SW 1271 (cell line): ENCODE results near the gene MFSD11.
"Not testable (repeated sequence)": the region's sequence is repeated elsewhere in the genome, so short reads cannot be mapped to it uniquely, and the experiment has no call there.

ENCODE experiments used
- DNase-seq, 2 experiments: peaks; one replicate each; lab custom pipeline; 2025; lab: John Stamatoyannopoulos, UW

Gene MFSD11

DNA sequence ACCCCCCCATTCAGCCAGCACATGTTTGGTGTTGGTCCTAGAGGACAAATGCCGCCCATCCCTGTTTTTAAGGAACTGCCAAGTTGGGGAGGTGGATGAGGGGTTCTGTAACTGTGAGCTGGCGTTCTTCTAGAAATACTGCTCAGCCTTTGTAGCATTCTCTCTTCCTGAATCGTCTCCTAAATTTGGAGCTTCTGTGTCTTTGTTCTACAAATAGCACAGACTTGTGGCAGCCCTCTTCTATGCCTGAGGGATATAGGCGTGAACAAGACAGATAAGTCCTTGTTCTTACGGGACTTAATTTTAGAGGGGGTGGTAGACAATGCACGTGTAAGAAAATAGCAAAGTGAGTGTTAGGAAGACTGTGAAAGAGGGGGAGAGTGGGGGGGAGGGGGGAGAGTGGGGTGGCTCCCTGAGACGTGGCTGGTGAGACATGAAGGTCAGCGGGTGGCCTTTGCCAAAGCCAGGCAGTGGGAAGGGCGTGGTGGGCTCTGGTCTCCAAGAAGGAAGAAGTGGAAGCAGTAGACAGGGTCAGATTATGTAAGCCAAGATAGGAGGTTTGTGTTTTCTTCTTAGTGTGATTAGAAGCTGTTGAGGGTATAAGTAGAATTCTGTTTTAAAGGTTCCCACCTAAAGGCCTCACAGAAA lies 9.9 kb downstream of the MFSD11 start:
- no peak for DNase-seq

GRCh38 chr17:76748657-76749056 lies 10.7 kb downstream of the MFSD11 start:
- no peak for DNase-seq

GRCh38 chr17:76751416-76751993 lies 13.6 kb downstream of the MFSD11 start:
- DNase-seq, result no peak

DNA sequence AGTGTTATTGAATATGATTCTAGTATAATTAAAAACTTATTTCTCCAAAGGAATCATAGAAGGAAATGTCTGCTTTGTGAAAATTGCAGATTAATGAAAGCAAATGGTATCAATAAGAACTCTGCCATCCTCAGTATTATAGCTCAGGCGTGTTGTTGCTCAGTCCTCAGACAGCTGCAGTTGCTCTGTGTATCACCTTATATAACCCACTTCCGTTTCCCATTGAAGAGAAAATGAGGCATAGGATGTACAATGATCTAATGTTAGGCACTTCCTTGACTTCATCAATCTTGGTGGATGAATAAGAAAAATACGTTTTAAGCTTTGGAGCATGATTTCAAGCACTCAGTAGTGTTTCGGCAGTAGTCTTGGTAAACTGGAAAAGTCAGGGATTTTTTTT lies 14.1 kb downstream of the MFSD11 start:
- no peak for DNase-seq

GRCh38 chr17:76753061-76753961 lies 15.4 kb downstream of the MFSD11 start:
- DNase-seq, result no peak

DNA sequence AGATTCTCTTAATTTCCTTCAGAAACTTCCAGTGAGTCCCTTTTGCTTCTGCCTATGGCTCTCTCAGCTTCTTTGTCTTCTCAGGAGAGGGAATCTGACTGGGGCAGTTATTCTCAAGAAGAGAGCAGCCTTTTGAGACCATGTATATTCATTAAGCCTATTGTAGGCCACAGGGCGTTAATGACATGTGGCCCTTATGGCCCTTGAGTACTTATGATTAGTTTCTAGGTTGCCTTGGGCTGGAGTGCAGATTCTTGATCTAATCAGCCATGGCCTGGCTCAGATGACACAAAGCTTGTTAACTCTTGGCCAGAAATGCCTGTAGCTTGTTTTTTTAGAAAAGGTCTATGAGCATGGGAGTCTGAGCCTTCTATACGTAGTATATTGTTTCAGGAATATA lies 17.4 kb downstream of the MFSD11 start:
- DNase-seq, result no peak

GRCh38 chr17:76757256-76757655 lies 19.3 kb downstream of the MFSD11 start:
- no peak for DNase-seq

DNA sequence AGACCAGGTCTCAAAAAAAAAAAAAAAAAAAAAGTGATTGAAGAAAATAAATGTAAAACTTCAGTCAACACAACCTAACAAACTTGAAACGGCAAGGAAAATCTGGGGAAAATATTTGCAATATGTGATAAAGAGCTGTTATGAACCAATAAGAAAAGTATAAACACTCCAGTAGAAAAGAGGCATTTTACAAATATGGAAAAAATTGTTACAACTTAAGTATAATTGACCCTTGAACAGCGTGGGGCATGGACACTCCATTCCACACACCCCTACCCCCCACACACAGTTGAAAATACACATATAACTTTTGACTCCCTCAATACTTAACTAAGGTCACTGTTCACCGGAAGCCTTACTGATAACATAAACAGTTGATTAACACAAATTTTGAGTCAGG lies 20.7 kb downstream of the MFSD11 start:
- DNase-seq, result no peak

DNA sequence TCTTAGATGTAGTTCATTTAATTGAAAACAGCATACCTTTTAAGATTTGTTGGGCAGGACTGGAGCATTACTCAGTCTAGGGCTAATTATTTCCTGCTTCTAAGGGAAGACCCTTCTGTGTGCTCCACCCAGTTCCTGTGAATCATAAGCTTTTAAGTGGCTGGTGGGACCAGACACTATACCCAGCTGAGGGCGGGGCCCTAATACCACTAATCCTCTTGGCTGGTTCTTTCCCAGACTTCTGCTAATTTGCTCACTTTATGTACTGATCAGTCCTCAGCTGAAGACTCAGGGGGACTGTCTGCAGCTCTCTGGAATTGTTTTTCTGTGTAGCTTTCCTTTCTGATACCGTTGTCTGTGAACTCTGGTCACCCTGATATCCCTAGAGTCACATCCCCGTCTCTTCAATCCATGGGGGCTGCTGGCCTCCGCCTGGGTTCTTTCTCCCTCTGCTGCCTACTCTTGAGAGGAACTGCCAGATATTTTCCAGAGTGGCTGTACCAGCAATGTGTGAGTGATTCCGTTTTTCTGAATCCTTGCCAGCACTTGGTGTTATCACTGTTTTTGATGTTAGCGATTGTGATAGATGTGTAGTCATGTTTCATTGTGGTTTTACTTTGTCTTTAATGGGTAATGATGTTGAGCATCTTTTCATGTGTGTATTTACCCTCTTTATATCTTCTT lies 35.1 kb downstream of the MFSD11 start:
- peak in 1 of 2 experiments; percentile 54 for DNase-seq

DNA sequence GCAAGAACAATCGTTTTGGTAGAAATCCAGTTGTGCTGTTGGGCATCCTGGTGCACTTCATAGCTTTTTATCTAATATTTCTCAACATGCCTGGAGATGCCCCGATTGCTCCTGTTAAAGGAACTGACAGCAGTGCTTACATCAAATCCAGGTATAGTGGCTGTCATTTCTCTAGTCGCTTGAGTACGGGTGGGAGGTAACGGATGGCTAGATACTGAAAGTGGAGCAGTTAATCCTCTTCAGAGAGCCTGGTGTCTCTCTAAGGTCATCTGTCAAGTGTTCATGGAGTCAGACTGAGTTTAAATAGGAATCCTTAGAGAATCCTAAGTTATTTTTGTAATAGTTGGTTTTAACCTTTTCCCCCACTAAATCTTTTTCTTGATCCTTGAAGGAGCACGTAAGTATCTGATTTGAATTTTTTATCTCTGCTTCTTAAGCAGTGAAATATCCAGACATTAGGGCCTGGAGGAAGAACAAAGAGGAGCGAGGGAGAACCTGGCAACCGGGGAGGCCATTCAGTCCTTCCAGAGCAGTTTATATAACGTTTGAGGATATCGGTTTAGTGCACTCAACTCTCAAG lies 37.2 kb downstream of the MFSD11 start:
- DNase-seq, result no peak

- DNase-seq, result no peak
Observed at GRCh38 chr17:76781056-76781982, 43.4 kb downstream of the MFSD11 start.

DNA sequence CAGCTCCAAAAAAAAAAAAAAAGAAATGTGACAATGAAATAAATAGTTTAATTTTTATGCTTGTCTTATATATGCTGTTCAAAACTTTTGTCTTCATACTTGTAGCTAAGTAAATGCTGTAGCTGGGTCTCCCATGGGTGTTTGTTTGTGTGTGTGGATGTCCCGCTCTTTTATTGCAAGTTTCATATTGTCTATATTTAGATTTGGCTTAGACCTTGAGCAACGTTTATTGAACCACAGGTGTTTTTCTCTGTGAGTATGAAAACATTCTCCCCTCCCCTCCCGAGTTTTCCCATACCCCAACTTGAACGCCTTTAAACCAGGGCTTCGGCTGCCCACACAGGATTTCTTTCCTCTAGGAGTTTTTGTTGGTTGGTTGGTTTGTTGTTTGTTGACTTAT lies 45.2 kb downstream of the MFSD11 start:
- DNase-seq, result no peak

GRCh38 chr17:76784926-76785325 lies 47.0 kb downstream of the MFSD11 start:
- no peak for DNase-seq

DNA sequence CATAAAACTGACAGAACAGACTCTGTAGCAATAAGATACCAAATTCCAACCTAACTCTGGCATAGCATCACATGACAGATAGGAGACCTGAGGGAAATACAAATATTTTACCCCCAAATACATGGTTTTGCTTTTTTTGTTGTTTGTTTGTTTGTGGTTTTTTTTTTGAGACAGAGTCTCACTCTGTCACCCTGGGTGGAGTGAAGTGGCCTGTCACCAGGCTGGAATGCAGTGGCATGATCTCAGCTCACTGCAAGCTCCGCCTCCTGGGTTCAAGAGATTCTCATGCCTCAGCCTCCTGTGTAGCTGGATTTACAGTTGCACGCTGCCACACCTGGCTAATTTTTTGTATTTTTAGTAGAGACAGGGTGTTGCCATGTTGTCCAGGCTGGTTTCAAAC lies 49.9 kb downstream of the MFSD11 start:
- not testable (repeated sequence) for DNase-seq

- no peak for DNase-seq
Observed at GRCh38 chr17:76789235-76789788, 51.4 kb downstream of the MFSD11 start.

- peak in 1 of 2 experiments; percentile 10 for DNase-seq
Observed at GRCh38 chr17:76791053-76791980, 53.4 kb downstream of the MFSD11 start.

DNA sequence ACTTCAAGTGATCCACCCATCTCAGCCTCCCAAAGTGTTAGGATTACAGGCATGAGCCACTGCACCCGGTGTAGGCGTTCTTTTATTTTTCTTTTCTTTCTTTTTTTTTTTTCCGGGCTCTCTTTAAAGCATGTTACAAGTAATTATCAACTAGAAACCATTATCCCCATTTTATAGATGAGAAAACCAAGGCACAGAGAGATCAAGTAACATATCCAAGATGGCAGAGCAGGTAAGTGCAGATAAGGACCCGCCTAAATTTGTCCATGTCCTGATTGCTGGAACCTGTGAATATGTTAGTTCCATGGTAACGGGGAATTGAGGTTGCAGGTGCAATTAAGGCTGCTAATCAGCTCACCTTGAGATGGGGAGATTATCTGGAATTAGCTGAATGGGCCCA lies 54.4 kb downstream of the MFSD11 start:
- no peak for DNase-seq

GRCh38 chr17:76793775-76794174 lies 55.9 kb downstream of the MFSD11 start:
- peak in 1 of 2 experiments; percentile 35 for DNase-seq

- DNase-seq, result no peak
Observed at GRCh38 chr17:76796081-76796480, 58.2 kb downstream of the MFSD11 start.
